Adipocyte (in vitro differentiated cells): ENCODE data around the gene SCAMP3.
"Not testable (repeated sequence)": the region's sequence is repeated elsewhere in the genome, so short reads cannot be mapped to it uniquely, and the experiment has no call there.

Experiments used
- DNase-seq: peaks from one replicate; pipeline ENCODE4 v3.0.0-alpha.2; 2015; ENCODE audit warnings: low read depth
- H3K27me3 ChIP-seq: replicated peaks from 2 replicates; pipeline ENCODE4 v1.7.0; 2013; ENCODE audit warnings: mild to moderate bottlenecking, low read length, moderate library complexity; ENCODE audit not compliant: control insufficient read depth, insufficient read depth
- H3K36me3 ChIP-seq: 2 replicates; pipeline ENCODE4 v1.7.0; 2013; ENCODE audit warnings: low read length, mild to moderate bottlenecking, moderate library complexity; ENCODE audit not compliant: control insufficient read depth, insufficient read depth, severe bottlenecking
- H3K4me1 ChIP-seq: 2 replicates; pipeline ENCODE4 v1.7.0; 2013; ENCODE audit warnings: mild to moderate bottlenecking, low read length, moderate library complexity; ENCODE audit not compliant: control insufficient read depth, insufficient read depth
- H3K4me3 ChIP-seq: 2 replicates; pipeline ENCODE4 v1.7.0; 2013; ENCODE audit warnings: mild to moderate bottlenecking, low read length, moderate library complexity
- H3K9ac ChIP-seq: 2 replicates; pipeline ENCODE4 v1.7.0; 2013; ENCODE audit warnings: mild to moderate bottlenecking, low read length, moderate library complexity
- H3K9me3 ChIP-seq: 2 replicates; pipeline ENCODE4 v1.7.0; 2013; ENCODE audit warnings: mild to moderate bottlenecking, low read length, moderate library complexity; ENCODE audit not compliant: control insufficient read depth

Gene SCAMP3

GRCh38 chr1:155250633-155251449 is 11.3 kb downstream of the SCAMP3 start:
- peak; percentile 98 for DNase-seq
- Histone ChIP-seq H3K9me3 (no peaks in the 10 kb centered on the region), H3K36me3 (peaks cover 27% of the 10 kb centered on the region), H3K27me3 (no peaks in the 10 kb centered on the region), H3K9ac (peak overlapping the region; percentile 70), H3K4me3 (peak overlapping the region; percentile 18), H3K4me1 (peaks cover 23% of the 10 kb centered on the region)

GRCh38 chr1:155250246-155250632 is 11.9 kb downstream of the SCAMP3 start:
- Histone ChIP-seq H3K27me3 (no peaks in the 10 kb centered on the region), H3K9me3 (no peaks in the 10 kb centered on the region), H3K36me3 (peaks cover 27% of the 10 kb centered on the region), H3K4me1 (peaks cover 23% of the 10 kb centered on the region), H3K9ac (peak overlapping the region; percentile 70), H3K4me3 (no peak overlapping the region)
- no peak for DNase-seq

GRCh38 chr1:155247667-155248553 is 14.2 kb downstream of the SCAMP3 start:
- H3K9me3 ChIP-seq, result no peaks in the 10 kb centered on the region
- DNase-seq, result no peak
- H3K4me1 ChIP-seq, result peaks cover 21% of the 10 kb centered on the region
- no peaks in the 10 kb centered on the region for H3K27me3 ChIP-seq
- no peak overlapping the region for H3K9ac ChIP-seq
- no peak overlapping the region for H3K4me3 ChIP-seq
- peaks cover 27% of the 10 kb centered on the region for H3K36me3 ChIP-seq

GRCh38 chr1:155246796-155247195 is 15.4 kb downstream of the SCAMP3 start:
- H3K27me3 ChIP-seq, H3K9ac ChIP-seq, H3K9me3 ChIP-seq, DNase-seq, H3K4me3 ChIP-seq: not testable (repeated sequence)
- Histone ChIP-seq H3K4me1 (peaks cover 22% of the 10 kb centered on the region), H3K36me3 (peaks cover 27% of the 10 kb centered on the region)

GRCh38 chr1:155245163-155245524 is 17.0 kb downstream of the SCAMP3 start:
- DNase-seq, result no peak
- peak overlapping the region; percentile 81 for H3K4me3 ChIP-seq
- H3K9me3 ChIP-seq, result no peaks in the 10 kb centered on the region
- peaks cover 20% of the 10 kb centered on the region for H3K4me1 ChIP-seq
- H3K9ac ChIP-seq, result peak overlapping the region; percentile 70
- H3K27me3 ChIP-seq, result no peaks in the 10 kb centered on the region
- H3K36me3 ChIP-seq, result peaks cover 27% of the 10 kb centered on the region

- peak overlapping the region; percentile 81 for H3K4me3 ChIP-seq
- no peaks in the 10 kb centered on the region for H3K27me3 ChIP-seq
- peaks cover 20% of the 10 kb centered on the region for H3K4me1 ChIP-seq
- H3K36me3 ChIP-seq, result peaks cover 27% of the 10 kb centered on the region
- peak overlapping the region; percentile 80 for H3K9ac ChIP-seq
- peak; percentile 99 for DNase-seq
- no peaks in the 10 kb centered on the region for H3K9me3 ChIP-seq
These were observed 17.6 kb downstream of the SCAMP3 start for GRCh38 chr1:155244368-155245162.

- H3K27me3 ChIP-seq, result no peaks in the 10 kb centered on the region
- no peak for DNase-seq
- H3K4me1 ChIP-seq, result peaks cover 20% of the 10 kb centered on the region
- peaks cover 24% of the 10 kb centered on the region for H3K36me3 ChIP-seq
- H3K9me3 ChIP-seq, result no peaks in the 10 kb centered on the region
- H3K9ac ChIP-seq, result peak overlapping the region; percentile 80
- peak overlapping the region; percentile 81 for H3K4me3 ChIP-seq
These were observed 19.3 kb downstream of the SCAMP3 start for GRCh38 chr1:155242805-155243358.

GRCh38 chr1:155241841-155242264 is 20.3 kb downstream of the SCAMP3 start:
- no peak for DNase-seq
- H3K36me3 ChIP-seq, result peaks cover 23% of the 10 kb centered on the region
- no peaks in the 10 kb centered on the region for H3K27me3 ChIP-seq
- H3K9ac ChIP-seq, result no peak overlapping the region
- peaks cover 20% of the 10 kb centered on the region for H3K4me1 ChIP-seq
- no peaks in the 10 kb centered on the region for H3K9me3 ChIP-seq
- no peak overlapping the region for H3K4me3 ChIP-seq

- no peaks in the 10 kb centered on the region for H3K9me3 ChIP-seq
- H3K9ac ChIP-seq, result peak overlapping the region; percentile 81
- peaks cover 20% of the 10 kb centered on the region for H3K4me1 ChIP-seq
- H3K27me3 ChIP-seq, result no peaks in the 10 kb centered on the region
- DNase-seq, result peak; percentile 93
- peaks cover 20% of the 10 kb centered on the region for H3K36me3 ChIP-seq
- peak overlapping the region; percentile 83 for H3K4me3 ChIP-seq
These were observed 21.0 kb downstream of the SCAMP3 start for GRCh38 chr1:155241069-155241679.

- H3K9ac ChIP-seq, result no peak overlapping the region
- no peak overlapping the region for H3K4me3 ChIP-seq
- no peaks in the 10 kb centered on the region for H3K27me3 ChIP-seq
- H3K4me1 ChIP-seq, result peaks cover 14% of the 10 kb centered on the region
- peaks cover 27% of the 10 kb centered on the region for H3K36me3 ChIP-seq
- H3K9me3 ChIP-seq, result no peaks in the 10 kb centered on the region
- no peak for DNase-seq
These were observed 25.7 kb downstream of the SCAMP3 start for GRCh38 chr1:155236451-155236850.
